A549 (cell line): ENCODE results near the gene OTOS. TPM values are rescaled to one million over a fixed set of nuclear protein-coding genes. Genes with fewer than 3 reads are reported as not detected.

Source experiments
- ATAC-seq, 2 experiments: fragments of 200-7000 bp in 1 of 2; fragments of >200 bp in 1 of 2; cut with Nextera tagmentation in 1 of 2; cut with Tn5 transposase in 1 of 2; 3 replicates each; pipeline versions ENCODE4 v1.8.0 to v1.9.1; 2018 to 2020; ENCODE audit warnings: mild to moderate bottlenecking in 1 of 2, moderate library complexity in 1 of 2
- CTCF ChIA-PET: fragments of 300-600 bp; sonication (Branson Sonifier 250); formaldehyde crosslinking; extraction: SDS; loops from one replicate; lab custom pipeline; 2021; ENCODE audit warnings: antibody characterized with exemption, inconsistent platforms; lab: Yijun Ruan, JAX
- POLR2A ChIA-PET: fragments of 350-600 bp; formaldehyde crosslinking; extraction: SDS; loops from one replicate; lab custom pipeline; 2021; ENCODE audit warnings: antibody characterized with exemption, inconsistent platforms; lab: Yijun Ruan, JAX
- DNase-seq, 2 experiments: peaks; one replicate each; pipeline versions ENCODE4 v3.0.0 to v3.0.0-alpha.2; 2011 to 2016; ENCODE audit warnings: low read depth in 1 of 2, low spot score in 1 of 2
- FAIRE-seq: peaks from 2 replicates; lab custom pipeline; 2011; peaks lifted over from hg19 to GRCh38; lab: Jason Lieb, UNC
- H3K27ac ChIP-seq, 2 experiments: fragments of >200 bp; sonication (Bioruptor Twin); formaldehyde crosslinking; 3 replicates each; pipeline ENCODE4 v1.5.1; 2016 to 2017
- H3K4me1 ChIP-seq: fragments of >200 bp; sonication (Bioruptor Twin); formaldehyde crosslinking; 3 replicates; pipeline ENCODE4 v1.6.1; 2016
- H3K4me2 ChIP-seq: fragments of >200 bp; sonication (Bioruptor Twin); formaldehyde crosslinking; 3 replicates; pipeline ENCODE4 v1.6.1; 2016
- H3K4me3 ChIP-seq: fragments of >200 bp; sonication (Bioruptor Twin); formaldehyde crosslinking; 3 replicates; pipeline ENCODE4 v1.5.1; 2016
- H3K9me3 ChIP-seq: fragments of >200 bp; sonication (Bioruptor Twin); formaldehyde crosslinking; 3 replicates; pipeline ENCODE4 v1.6.1; 2016
- CBX2 ChIP-seq: fragments of 200-600 bp; sonication (generic); IDR thresholded peaks from 2 replicates; pipeline ENCODE4 v1.6.1; 2016; ENCODE audit warnings: low read depth, mild to moderate bottlenecking, borderline replicate concordance
- CEBPB ChIP-seq, 2 experiments: fragments of >200 bp in 1 of 2; sonication (Bioruptor Twin) in 1 of 2; formaldehyde crosslinking in 1 of 2; IDR thresholded peaks; 2 replicates each; pipeline ENCODE4 v1.6.1; 2012 to 2016
- CHD4 ChIP-seq: fragments of 200-600 bp; sonication (generic); IDR thresholded peaks from 2 replicates; pipeline ENCODE4 v1.6.1; 2016; ENCODE audit warnings: antibody characterized with exemption, mild to moderate bottlenecking, borderline replicate concordance
- ESRRA ChIP-seq: fragments of 150-350 bp; IDR thresholded peaks from 2 replicates; pipeline ENCODE4 v1.6.1; 2014; ENCODE audit warnings: mild to moderate bottlenecking, low read length, borderline replicate concordance
- FOXS1 ChIP-seq: fragments of 250-450 bp; sonication (Bioruptor Pico); IDR thresholded peaks from 2 replicates; pipeline ENCODE4 v1.5.0; 2020; ENCODE audit warnings: mild to moderate bottlenecking, moderate library complexity
- HDAC2 ChIP-seq: fragments of 200-600 bp; sonication (generic); IDR thresholded peaks from 2 replicates; pipeline ENCODE4 v1.6.1; 2016
- HEYL ChIP-seq: fragments of 250-450 bp; sonication (Bioruptor Pico); IDR thresholded peaks from 2 replicates; pipeline ENCODE4 v1.8.0; 2021; ENCODE audit warnings: mild to moderate bottlenecking, moderate library complexity
- HOXA7 ChIP-seq: fragments of 250-450 bp; sonication (Bioruptor Pico); IDR thresholded peaks from 2 replicates; pipeline ENCODE4 v1.5.0; 2020; ENCODE audit warnings: mild to moderate bottlenecking, moderate library complexity
- HOXB13 ChIP-seq: fragments of 250-450 bp; sonication (Bioruptor Pico); IDR thresholded peaks from 2 replicates; pipeline ENCODE4 v1.5.0; 2020; ENCODE audit warnings: low read depth, mild to moderate bottlenecking, moderate library complexity
- JUN ChIP-seq, 2 experiments: fragments of >200 bp; sonication (Bioruptor Twin); formaldehyde crosslinking; IDR thresholded peaks; 2 replicates in 1 of 2; 3 replicates in 1 of 2; pipeline ENCODE4 v1.6.1; 2016 to 2017
- KDM5A ChIP-seq: fragments of 200-600 bp; sonication (generic); IDR thresholded peaks from 2 replicates; pipeline ENCODE4 v1.6.1; 2016; ENCODE audit warnings: antibody characterized with exemption, mild to moderate bottlenecking
- MYC ChIP-seq: IDR thresholded peaks from 2 replicates; pipeline ENCODE4 v1.6.1; 2012; ENCODE audit warnings: mild to moderate bottlenecking, inconsistent platforms, low read length, improper control_type of control experiment, borderline replicate concordance
- NFE2L2 ChIP-seq: fragments of 150-350 bp; conservative IDR thresholded peaks from 2 replicates; pipeline ENCODE4 v1.6.1; 2014; ENCODE audit warnings: low read length
- NPAS2 ChIP-seq: fragments of 250-450 bp; sonication (Bioruptor Pico); IDR thresholded peaks from 2 replicates; pipeline ENCODE4 v1.8.0; 2022; ENCODE audit warnings: mild to moderate bottlenecking, moderate library complexity, borderline replicate concordance
- NR3C1 ChIP-seq: fragments of >200 bp; sonication (Bioruptor Twin); formaldehyde crosslinking; IDR thresholded peaks from 3 replicates; pipeline ENCODE4 v1.6.1; 2017
- PHF8 ChIP-seq: fragments of 200-600 bp; sonication (generic); IDR thresholded peaks from 2 replicates; pipeline ENCODE4 v1.6.1; 2016; ENCODE audit warnings: low read depth, mild to moderate bottlenecking, antibody characterized with exemption, moderate library complexity, borderline replicate concordance
- RAD21 ChIP-seq, 2 experiments: fragments of >200 bp in 1 of 2; sonication (Bioruptor Twin) in 1 of 2; formaldehyde crosslinking in 1 of 2; IDR thresholded peaks in 1 of 2; conservative IDR thresholded peaks in 1 of 2; 2 replicates in 1 of 2; 3 replicates in 1 of 2; pipeline ENCODE4 v1.6.1; 2012 to 2018; ENCODE audit warnings: inconsistent platforms in 1 of 2
- RNF2 ChIP-seq: fragments of 200-600 bp; sonication (generic); IDR thresholded peaks from 2 replicates; pipeline ENCODE4 v1.6.1; 2016; ENCODE audit warnings: low read depth, mild to moderate bottlenecking, antibody characterized with exemption, moderate library complexity, borderline replicate concordance
- TFCP2L1 ChIP-seq: fragments of 250-450 bp; sonication (Bioruptor Pico); IDR thresholded peaks from 2 replicates; pipeline ENCODE4 v1.5.0; 2021; ENCODE audit warnings: mild to moderate bottlenecking
- ZFP36 ChIP-seq: fragments of 450-650 bp; IDR thresholded peaks from 2 replicates; pipeline ENCODE4 v1.6.1; 2014; ENCODE audit warnings: borderline replicate concordance; ENCODE audit not compliant: partially characterized antibody
- ZNF302 ChIP-seq: fragments of 250-450 bp; sonication (Bioruptor Pico); IDR thresholded peaks from 2 replicates; pipeline ENCODE4 v1.9.0; 2021; ENCODE audit warnings: inconsistent platforms, mild to moderate bottlenecking, moderate library complexity
- ZSCAN20 ChIP-seq: fragments of 250-450 bp; sonication (Bioruptor Pico); IDR thresholded peaks from 2 replicates; pipeline ENCODE4 v1.8.0; 2022; ENCODE audit warnings: mild to moderate bottlenecking, moderate library complexity
- WGBS: methylation state at CpG from one replicate; pipeline ENCODE4 v1.1.6; 2017; ENCODE audit errors: missing lambda C conversion rate; 5-methylcytosine and 5-hydroxymethylcytosine counted together
- polyA plus RNA-seq, 4 experiments: library from polyadenylated mRNA; depleted of rRNA in 3 of 4; stranded (reverse); fragments of >200 nt; fragmentation: RNase III in 1 of 4; extraction: RNeasy Plus Mini Kit Qiagen cat#74134 plus additional on column Dnase treatment in 1 of 4; gene quantifications; 2 replicates in 3 of 4; 3 replicates in 1 of 4; pipeline ENCODE4 v1.2.3, GENCODE V29; 2011 to 2017
- TF ChIP-seq, protein P1 (sequence below): IDR thresholded peaks from 2 replicates; pipeline ENCODE4 v1.6.1; 2012
- TF ChIP-seq, protein P2 (sequence below): fragments of 250-450 bp; sonication (Bioruptor Pico); IDR thresholded peaks from 2 replicates; pipeline ENCODE4 v1.5.0; 2020; ENCODE audit warnings: low read depth, mild to moderate bottlenecking, moderate library complexity
- TF ChIP-seq, protein P3 (sequence below): IDR thresholded peaks from 2 replicates; pipeline ENCODE4 v1.6.1; 2012
- TF ChIP-seq, protein P4 (sequence below): fragments of 200-600 bp; sonication (generic); IDR thresholded peaks from 2 replicates; pipeline ENCODE4 v1.6.1; 2016; ENCODE audit warnings: antibody characterized with exemption, mild to moderate bottlenecking, moderate library complexity

Gene OTOS
- polyA plus RNA-seq, 2 of the 4 experiments (the other 2 are of a cell fraction) = not detected

DNA sequence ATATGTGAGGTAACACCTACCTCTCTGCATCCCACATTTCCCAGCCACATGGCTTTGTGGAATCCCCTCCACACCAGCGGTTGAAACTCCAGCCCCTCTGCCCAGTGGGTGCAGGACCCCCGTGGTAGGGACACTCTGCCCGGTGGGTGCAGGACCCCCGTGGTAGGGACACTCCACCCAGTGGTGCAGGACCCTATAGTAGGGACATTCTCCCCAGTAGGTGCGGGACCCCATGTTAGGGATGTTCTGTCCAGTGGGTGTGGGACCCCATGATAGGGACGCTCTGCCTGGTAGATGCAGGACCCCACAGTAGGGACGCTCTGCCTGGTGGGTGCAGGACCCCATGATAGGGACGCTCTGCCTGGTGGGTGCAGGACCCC lies 15.8 kb downstream of the OTOS start:
- ChIA-PET POLR2A (no interaction called here), CTCF (no interaction called here)
- 38% methylated on average over 4 of the region's 8 CpGs for whole genome bisulfite sequencing
- FAIRE-seq (no peak), ATAC-seq (no peak), DNase-seq (no peak)
- Histone ChIP-seq H3K9me3 (no peaks in the 10 kb centered on the region), H3K4me3 (no peak overlapping the region), H3K4me1 (no peaks in the 10 kb centered on the region), H3K4me2 (no peak overlapping the region), H3K27ac (no peak overlapping the region)
- TF ChIP-seq ESRRA = no peak
- TF ChIP-seq NR3C1 = no peak
- TF ChIP-seq, protein P1, sequence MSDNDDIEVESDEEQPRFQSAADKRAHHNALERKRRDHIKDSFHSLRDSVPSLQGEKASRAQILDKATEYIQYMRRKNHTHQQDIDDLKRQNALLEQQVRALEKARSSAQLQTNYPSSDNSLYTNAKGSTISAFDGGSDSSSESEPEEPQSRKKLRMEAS = no peak
- TF ChIP-seq, protein P2, sequence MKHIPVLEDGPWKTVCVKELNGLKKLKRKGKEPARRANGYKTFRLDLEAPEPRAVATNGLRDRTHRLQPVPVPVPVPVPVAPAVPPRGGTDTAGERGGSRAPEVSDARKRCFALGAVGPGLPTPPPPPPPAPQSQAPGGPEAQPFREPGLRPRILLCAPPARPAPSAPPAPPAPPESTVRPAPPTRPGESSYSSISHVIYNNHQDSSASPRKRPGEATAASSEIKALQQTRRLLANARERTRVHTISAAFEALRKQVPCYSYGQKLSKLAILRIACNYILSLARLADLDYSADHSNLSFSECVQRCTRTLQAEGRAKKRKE (CRISPR knock-in tag) = no peak
- no peak for TF ChIP-seq MYC
- TF ChIP-seq, protein P3, sequence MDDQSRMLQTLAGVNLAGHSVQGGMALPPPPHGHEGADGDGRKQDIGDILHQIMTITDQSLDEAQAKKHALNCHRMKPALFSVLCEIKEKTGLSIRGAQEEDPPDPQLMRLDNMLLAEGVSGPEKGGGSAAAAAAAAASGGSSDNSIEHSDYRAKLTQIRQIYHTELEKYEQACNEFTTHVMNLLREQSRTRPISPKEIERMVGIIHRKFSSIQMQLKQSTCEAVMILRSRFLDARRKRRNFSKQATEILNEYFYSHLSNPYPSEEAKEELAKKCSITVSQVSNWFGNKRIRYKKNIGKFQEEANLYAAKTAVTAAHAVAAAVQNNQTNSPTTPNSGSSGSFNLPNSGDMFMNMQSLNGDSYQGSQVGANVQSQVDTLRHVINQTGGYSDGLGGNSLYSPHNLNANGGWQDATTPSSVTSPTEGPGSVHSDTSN = no peak
- TF ChIP-seq ZFP36 = no peak
- no peak for TF ChIP-seq HEYL (CRISPR knock-in tag)
- no peak for TF ChIP-seq KDM5A
- no peak for TF ChIP-seq ZSCAN20 (CRISPR knock-in tag)
- TF ChIP-seq NPAS2 (CRISPR knock-in tag) = no peak
- no peak for TF ChIP-seq HOXB13 (CRISPR knock-in tag)
- no peak for TF ChIP-seq ZNF302 (CRISPR knock-in tag)
- TF ChIP-seq RNF2 = no peak
- no peak for TF ChIP-seq JUN (IDR thresholded peaks at IDR 0.05)

DNA sequence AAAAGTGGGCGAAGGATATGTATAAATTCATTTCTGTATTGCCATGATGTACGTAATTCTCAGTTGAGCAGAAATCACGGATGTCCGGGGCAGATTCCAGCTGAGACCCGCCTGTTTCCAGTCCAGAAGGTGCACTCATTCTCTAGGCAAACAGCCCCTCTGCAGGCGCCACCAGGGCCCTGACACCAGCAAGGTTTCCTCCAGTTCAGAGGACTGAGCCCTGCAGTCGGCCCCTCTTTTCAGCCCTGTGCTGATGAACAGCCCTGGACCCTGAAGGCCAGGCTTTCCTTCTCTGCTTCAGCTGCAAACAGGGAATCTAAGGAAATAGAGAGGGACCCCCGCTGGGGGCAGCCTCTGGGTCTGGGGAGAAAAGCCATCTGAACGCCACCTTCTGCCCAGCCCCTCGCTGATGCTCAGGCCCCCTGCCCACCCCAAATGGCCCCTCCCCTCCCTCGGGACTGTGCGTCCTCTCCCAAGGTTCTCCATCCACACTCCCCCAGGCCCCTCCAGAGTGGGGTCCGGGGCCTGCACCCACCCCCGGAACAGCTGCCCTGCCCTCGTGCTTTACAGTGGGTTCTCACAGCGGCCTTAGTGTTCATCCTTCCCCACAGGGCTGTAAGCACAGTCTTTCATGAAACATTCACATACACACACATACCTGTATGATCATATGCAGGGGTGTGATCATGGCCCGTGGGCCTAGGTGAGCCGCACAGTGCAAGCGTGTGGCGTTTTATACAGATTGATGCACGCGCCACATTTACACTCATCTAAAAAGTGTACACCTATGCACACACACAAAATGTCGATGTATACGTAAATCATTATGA lies 16.4 kb downstream of the OTOS start:
- CTCF ChIA-PET = no interaction called here

More for the DNA sequence above, 16.4 kb downstream of the OTOS start:
- WGBS = 77% methylated on average over 18 of the region's 24 CpGs
- FAIRE-seq = no peak
- DNase-seq = no peak
- no peak overlapping the region for H3K4me2 ChIP-seq
- POLR2A ChIA-PET = no interaction called here
- no peak overlapping the region for H3K27ac ChIP-seq
- no peaks in the 10 kb centered on the region for H3K9me3 ChIP-seq
- no peak for TF ChIP-seq ZFP36
- TF ChIP-seq CEBPB (IDR thresholded peaks at IDR 0.05) = no peak
- TF ChIP-seq, protein P4, sequence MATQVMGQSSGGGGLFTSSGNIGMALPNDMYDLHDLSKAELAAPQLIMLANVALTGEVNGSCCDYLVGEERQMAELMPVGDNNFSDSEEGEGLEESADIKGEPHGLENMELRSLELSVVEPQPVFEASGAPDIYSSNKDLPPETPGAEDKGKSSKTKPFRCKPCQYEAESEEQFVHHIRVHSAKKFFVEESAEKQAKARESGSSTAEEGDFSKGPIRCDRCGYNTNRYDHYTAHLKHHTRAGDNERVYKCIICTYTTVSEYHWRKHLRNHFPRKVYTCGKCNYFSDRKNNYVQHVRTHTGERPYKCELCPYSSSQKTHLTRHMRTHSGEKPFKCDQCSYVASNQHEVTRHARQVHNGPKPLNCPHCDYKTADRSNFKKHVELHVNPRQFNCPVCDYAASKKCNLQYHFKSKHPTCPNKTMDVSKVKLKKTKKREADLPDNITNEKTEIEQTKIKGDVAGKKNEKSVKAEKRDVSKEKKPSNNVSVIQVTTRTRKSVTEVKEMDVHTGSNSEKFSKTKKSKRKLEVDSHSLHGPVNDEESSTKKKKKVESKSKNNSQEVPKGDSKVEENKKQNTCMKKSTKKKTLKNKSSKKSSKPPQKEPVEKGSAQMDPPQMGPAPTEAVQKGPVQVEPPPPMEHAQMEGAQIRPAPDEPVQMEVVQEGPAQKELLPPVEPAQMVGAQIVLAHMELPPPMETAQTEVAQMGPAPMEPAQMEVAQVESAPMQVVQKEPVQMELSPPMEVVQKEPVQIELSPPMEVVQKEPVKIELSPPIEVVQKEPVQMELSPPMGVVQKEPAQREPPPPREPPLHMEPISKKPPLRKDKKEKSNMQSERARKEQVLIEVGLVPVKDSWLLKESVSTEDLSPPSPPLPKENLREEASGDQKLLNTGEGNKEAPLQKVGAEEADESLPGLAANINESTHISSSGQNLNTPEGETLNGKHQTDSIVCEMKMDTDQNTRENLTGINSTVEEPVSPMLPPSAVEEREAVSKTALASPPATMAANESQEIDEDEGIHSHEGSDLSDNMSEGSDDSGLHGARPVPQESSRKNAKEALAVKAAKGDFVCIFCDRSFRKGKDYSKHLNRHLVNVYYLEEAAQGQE = no peak
- no peak for TF ChIP-seq TFCP2L1 (CRISPR knock-in tag)
- TF ChIP-seq HEYL (CRISPR knock-in tag) = no peak
- TF ChIP-seq NR3C1 = no peak
- TF ChIP-seq, protein P1 = no peak
- TF ChIP-seq RAD21 (conservative IDR thresholded peaks at IDR 0.05 in 1 of 2, IDR thresholded peaks at IDR 0.05 in 1 of 2) = no peak
- no peak for TF ChIP-seq HOXA7 (CRISPR knock-in tag)
- no peak for TF ChIP-seq PHF8
- TF ChIP-seq MYC = no peak
- TF ChIP-seq FOXS1 (CRISPR knock-in tag) = no peak
- no peak for TF ChIP-seq NFE2L2
- TF ChIP-seq CBX2 = no peak
- TF ChIP-seq CHD4 = no peak
- TF ChIP-seq JUN (IDR thresholded peaks at IDR 0.05) = no peak
- no peak for TF ChIP-seq HDAC2
- no peak overlapping the region for H3K4me3 ChIP-seq
- no peak for ATAC-seq
- H3K4me1 ChIP-seq = no peaks in the 10 kb centered on the region
